Breast epithelium (tissue), 4 donors: ENCODE results near the gene MAS1. TPM values are rescaled to one million over a fixed set of nuclear protein-coding genes. Genes with fewer than 3 reads are reported as not detected.

Source experiments
- DNase-seq, 2 donors: peaks; one replicate each; pipeline ENCODE4 v3.0.0-alpha.2; 2019; ENCODE audit warnings: low spot score in 2 of 2
- H3K27ac ChIP-seq, 2 donors: fragments of 200-600 bp; sonication (generic) in 1 of 2; one replicate each; pipeline ENCODE4 v1.5.1; 2016 to 2019; ENCODE audit warnings: mild to moderate bottlenecking in 1 of 2
- H3K27me3 ChIP-seq, 2 donors: fragments of 200-600 bp; sonication (generic) in 1 of 2; one replicate each; pipeline versions ENCODE4 v1.5.1 to v1.6.0; 2017 to 2019; ENCODE audit warnings: control low read depth in 1 of 2, mild to moderate bottlenecking in 1 of 2
- H3K36me3 ChIP-seq: fragments of 200-600 bp; one replicate; pipeline ENCODE4 v1.5.1; 2019
- H3K4me1 ChIP-seq, 2 donors: fragments of 200-600 bp; sonication (generic); one replicate each; pipeline ENCODE4 v1.5.1; 2016 to 2019; ENCODE audit warnings: control low read depth in 1 of 2
- H3K4me3 ChIP-seq, 3 donors: fragments of 200-600 bp; sonication (generic); 1 replicate in 2 of 3; 2 replicates in 1 of 3; pipeline ENCODE4 v1.5.1; 2016 to 2019; ENCODE audit warnings: mild to moderate bottlenecking in 3 of 3, moderate library complexity in 2 of 3
- H3K9me3 ChIP-seq, 2 donors: fragments of 200-600 bp; sonication (generic) in 1 of 2; one replicate each; pipeline ENCODE4 v1.5.1; 2016 to 2019; ENCODE audit warnings: control low read depth in 1 of 2
- POLR2A ChIP-seq: fragments of 450-650 bp; IDR thresholded peaks from one replicate; pipeline ENCODE4 v1.6.1; 2016; ENCODE audit warnings: antibody characterized with exemption, mild to moderate bottlenecking, moderate library complexity
- POLR2AphosphoS5 ChIP-seq, 3 donors: sonication (generic); formaldehyde crosslinking; IDR thresholded peaks; one replicate each; pipeline ENCODE4 v1.6.1; 2017; ENCODE audit warnings: antibody characterized with exemption in 3 of 3
- intact Hi-C: fragments of 100-400 bp; cut with DNase I; formaldehyde crosslinking; loops from one replicate; pipeline ENCODE4 v1.15.1; 2023; ENCODE audit warnings: low total_unique reads
- total RNA-seq, 3 donors: library from RNA; depleted of rRNA; stranded (reverse); fragments of >200 nt; gene quantifications; one replicate each; pipeline ENCODE4 v1.1.0, GENCODE V29; 2016
- TF ChIP-seq, protein P1 (sequence below), 3 donors: fragments of 450-650 bp; IDR thresholded peaks; one replicate each; pipeline ENCODE4 v1.5.1; 2016 to 2017; ENCODE audit warnings: antibody characterized with exemption in 3 of 3, mild to moderate bottlenecking in 3 of 3, moderate library complexity in 3 of 3

Gene MAS1
- total RNA-seq, 3 donors from 2014 or later: not detected

- Histone ChIP-seq H3K4me1 (no peaks in the 10 kb centered on the region), H3K36me3 (no peaks in the 10 kb centered on the region), H3K27ac (no peak overlapping the region), H3K27me3 (peaks cover 0 to 20% of the 10 kb centered on the region in 2 donors), H3K4me3 (no peak overlapping the region), H3K9me3 (no peaks in the 10 kb centered on the region)
- no peak for DNase-seq
- TF ChIP-seq POLR2AphosphoS5 (IDR thresholded peaks at IDR 0.05) (no peak), POLR2A (no peak)
- TF ChIP-seq, protein P1, sequence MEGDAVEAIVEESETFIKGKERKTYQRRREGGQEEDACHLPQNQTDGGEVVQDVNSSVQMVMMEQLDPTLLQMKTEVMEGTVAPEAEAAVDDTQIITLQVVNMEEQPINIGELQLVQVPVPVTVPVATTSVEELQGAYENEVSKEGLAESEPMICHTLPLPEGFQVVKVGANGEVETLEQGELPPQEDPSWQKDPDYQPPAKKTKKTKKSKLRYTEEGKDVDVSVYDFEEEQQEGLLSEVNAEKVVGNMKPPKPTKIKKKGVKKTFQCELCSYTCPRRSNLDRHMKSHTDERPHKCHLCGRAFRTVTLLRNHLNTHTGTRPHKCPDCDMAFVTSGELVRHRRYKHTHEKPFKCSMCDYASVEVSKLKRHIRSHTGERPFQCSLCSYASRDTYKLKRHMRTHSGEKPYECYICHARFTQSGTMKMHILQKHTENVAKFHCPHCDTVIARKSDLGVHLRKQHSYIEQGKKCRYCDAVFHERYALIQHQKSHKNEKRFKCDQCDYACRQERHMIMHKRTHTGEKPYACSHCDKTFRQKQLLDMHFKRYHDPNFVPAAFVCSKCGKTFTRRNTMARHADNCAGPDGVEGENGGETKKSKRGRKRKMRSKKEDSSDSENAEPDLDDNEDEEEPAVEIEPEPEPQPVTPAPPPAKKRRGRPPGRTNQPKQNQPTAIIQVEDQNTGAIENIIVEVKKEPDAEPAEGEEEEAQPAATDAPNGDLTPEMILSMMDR (IDR thresholded peaks at IDR 0.05): no peak
- intact Hi-C loops: no loop called here
Measured at GRCh38 chr6:159890201-159890600, 587 bp upstream of the MAS1 start.

GRCh38 chr6:159892053-159892452, 1.3 kb downstream of the MAS1 start:
- no peaks in the 10 kb centered on the region for H3K4me1 ChIP-seq
- TF ChIP-seq POLR2A: no peak
- TF ChIP-seq, protein P1 (IDR thresholded peaks at IDR 0.05): no peak
- TF ChIP-seq POLR2AphosphoS5 (IDR thresholded peaks at IDR 0.05): no peak
- H3K4me3 ChIP-seq: no peak overlapping the region
- H3K27me3 ChIP-seq: peaks cover 0 to 16% of the 10 kb centered on the region in 2 donors
- intact Hi-C loops: no loop called here
- DNase-seq: no peak
- H3K36me3 ChIP-seq: no peaks in the 10 kb centered on the region
- H3K27ac ChIP-seq: no peak overlapping the region
- H3K9me3 ChIP-seq: no peaks in the 10 kb centered on the region

- Histone ChIP-seq H3K27ac (no peak overlapping the region), H3K27me3 (peaks cover 0 to 9% of the 10 kb centered on the region in 2 donors), H3K36me3 (no peaks in the 10 kb centered on the region), H3K9me3 (no peaks in the 10 kb centered on the region), H3K4me1 (no peaks in the 10 kb centered on the region), H3K4me3 (no peak overlapping the region)
- intact Hi-C loops: no loop called here
- no peak for DNase-seq
- TF ChIP-seq POLR2A (no peak), POLR2AphosphoS5 (IDR thresholded peaks at IDR 0.05) (no peak)
- TF ChIP-seq, protein P1 (IDR thresholded peaks at IDR 0.05): no peak
Measured at GRCh38 chr6:159893064-159893463, 2.3 kb downstream of the MAS1 start.

DNA sequence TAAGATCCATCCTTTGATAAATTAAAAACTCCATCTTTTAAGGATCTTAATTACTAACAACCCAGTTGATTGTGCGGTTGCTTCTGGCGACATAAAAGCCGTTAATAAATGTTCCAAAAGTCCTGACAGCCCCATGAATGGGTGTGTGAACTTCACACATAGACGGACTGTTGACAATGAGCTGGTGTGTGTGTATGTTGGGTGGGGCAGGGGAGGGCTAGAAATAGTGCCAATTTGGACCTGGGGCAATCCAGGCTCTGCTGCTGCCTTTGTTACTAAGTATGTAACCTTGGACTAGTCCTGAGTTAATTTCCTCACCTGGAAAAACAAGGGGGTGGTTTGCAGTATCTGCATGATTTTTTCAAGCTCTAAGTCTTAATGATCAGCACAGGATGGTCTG, 4.2 kb downstream of the MAS1 start:
- Histone ChIP-seq H3K27me3 (no peaks in the 10 kb centered on the region), H3K36me3 (no peaks in the 10 kb centered on the region), H3K27ac (no peak overlapping the region), H3K4me3 (no peak overlapping the region), H3K4me1 (no peaks in the 10 kb centered on the region), H3K9me3 (no peaks in the 10 kb centered on the region)
- no peak for DNase-seq
- TF ChIP-seq POLR2AphosphoS5 (IDR thresholded peaks at IDR 0.05): no peak
- TF ChIP-seq, protein P1 (IDR thresholded peaks at IDR 0.05): no peak
- TF ChIP-seq POLR2A: no peak
- intact Hi-C loops: no loop called here

GRCh38 chr6:159897603-159898002, 6.8 kb downstream of the MAS1 start:
- TF ChIP-seq POLR2AphosphoS5 (IDR thresholded peaks at IDR 0.05): no peak
- TF ChIP-seq POLR2A: no peak
- TF ChIP-seq, protein P1 (IDR thresholded peaks at IDR 0.05): no peak
- no peaks in the 10 kb centered on the region for H3K27me3 ChIP-seq
- H3K4me3 ChIP-seq: no peak overlapping the region
- no peaks in the 10 kb centered on the region for H3K9me3 ChIP-seq
- H3K36me3 ChIP-seq: no peaks in the 10 kb centered on the region
- DNase-seq: no peak
- intact Hi-C loops: no loop called here
- no peaks in the 10 kb centered on the region for H3K4me1 ChIP-seq
- H3K27ac ChIP-seq: no peak overlapping the region
